NT2/D1 (cell line): ENCODE data around the gene EPHA6.

Experiments
- YY1 ChIP-seq: IDR thresholded peaks from 2 replicates; pipeline ENCODE4 v1.6.1; 2011; ENCODE audit not compliant: insufficient read length, insufficient read depth
- ZNF274 ChIP-seq: IDR thresholded peaks from 2 replicates; pipeline ENCODE4 v1.6.1; 2011; ENCODE audit warnings: mild to moderate bottlenecking, low read depth, low read length

DNA sequence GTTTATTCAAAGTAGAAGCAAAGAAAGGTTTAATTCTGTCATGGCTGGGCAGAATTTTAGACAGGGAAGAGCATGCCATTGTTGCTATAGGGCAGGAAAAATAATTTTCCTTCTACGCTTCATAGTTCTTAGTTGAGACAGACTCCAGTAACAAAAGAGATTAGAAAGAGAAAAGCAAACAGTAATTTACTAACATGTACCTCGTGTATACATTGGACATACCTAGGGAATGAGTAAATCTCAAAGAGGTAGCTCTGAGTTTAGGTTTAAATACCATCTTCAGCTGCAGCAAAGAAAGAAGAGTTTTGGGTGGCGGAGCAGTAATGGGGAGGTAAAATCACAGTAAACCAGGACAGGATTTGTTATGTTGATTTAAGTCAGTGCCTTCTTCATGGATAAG lies 416.1 kb downstream of the EPHA6 start:
- TF ChIP-seq ZNF274: no peak
- TF ChIP-seq YY1: no peak
